HEK293 (cell line): ENCODE data around the gene ITSN1.

Source experiments
- EGR2 ChIP-seq: fragments of 450-650 bp; formaldehyde crosslinking; IDR thresholded peaks from 2 replicates; pipeline ENCODE4 v1.5.1; 2016; ENCODE audit warnings: low read depth, missing biosample characterization, missing genetic modification characterization
- GLI4 ChIP-seq: fragments of 450-650 bp; formaldehyde crosslinking; IDR thresholded peaks from 2 replicates; pipeline ENCODE4 v1.5.1; 2016; ENCODE audit warnings: missing biosample characterization, missing genetic modification characterization
- HOXD13 ChIP-seq: sonication (generic); formaldehyde crosslinking; IDR thresholded peaks from 2 replicates; pipeline ENCODE4 v1.8.0; 2022; ENCODE audit warnings: missing genetic modification reagents, borderline replicate concordance
- KLF10 ChIP-seq: fragments of 450-650 bp; IDR thresholded peaks from 2 replicates; pipeline ENCODE4 v1.5.1; 2018; ENCODE audit warnings: missing biosample characterization, mild to moderate bottlenecking, missing genetic modification characterization
- KLF7 ChIP-seq: fragments of 450-650 bp; formaldehyde crosslinking; IDR thresholded peaks from 2 replicates; pipeline ENCODE4 v1.5.1; 2016; ENCODE audit warnings: missing biosample characterization, missing genetic modification characterization, borderline replicate concordance
- SCRT2 ChIP-seq: fragments of 450-650 bp; formaldehyde crosslinking; IDR thresholded peaks from 2 replicates; pipeline ENCODE4 v1.5.1; 2016; ENCODE audit warnings: missing biosample characterization, missing genetic modification characterization
- ZBTB10 ChIP-seq: fragments of 450-650 bp; formaldehyde crosslinking; IDR thresholded peaks from 2 replicates; pipeline ENCODE4 v1.5.1; 2016; ENCODE audit warnings: missing biosample characterization, missing genetic modification characterization
- ZFP37 ChIP-seq: fragments of 450-650 bp; formaldehyde crosslinking; IDR thresholded peaks from 2 replicates; pipeline ENCODE4 v1.5.1; 2016; ENCODE audit warnings: missing biosample characterization, missing genetic modification characterization
- ZNF114 ChIP-seq: fragments of 450-650 bp; formaldehyde crosslinking; IDR thresholded peaks from 2 replicates; pipeline ENCODE4 v1.5.0; 2017; ENCODE audit warnings: missing biosample characterization, missing genetic modification characterization
- ZNF169 ChIP-seq: fragments of 450-650 bp; formaldehyde crosslinking; IDR thresholded peaks from 2 replicates; pipeline ENCODE4 v1.5.1; 2016; ENCODE audit warnings: missing biosample characterization, missing genetic modification characterization
- ZNF221 ChIP-seq: fragments of 450-650 bp; formaldehyde crosslinking; IDR thresholded peaks from 2 replicates; pipeline ENCODE4 v1.5.1; 2017; ENCODE audit warnings: missing biosample characterization, missing genetic modification characterization, borderline replicate concordance
- ZNF24 ChIP-seq: fragments of 450-650 bp; formaldehyde crosslinking; IDR thresholded peaks from 2 replicates; pipeline ENCODE4 v1.5.1; 2016; ENCODE audit warnings: missing biosample characterization, missing genetic modification characterization
- ZNF26 ChIP-seq: fragments of 450-650 bp; formaldehyde crosslinking; IDR thresholded peaks from 2 replicates; pipeline ENCODE4 v1.5.1; 2016; ENCODE audit warnings: missing biosample characterization, missing genetic modification characterization
- ZNF274 ChIP-seq, 2 experiments: fragments of 200-500 bp in 1 of 2; fragments of 450-650 bp in 1 of 2; sonication (Bioruptor generic) in 1 of 2; formaldehyde crosslinking in 1 of 2; IDR thresholded peaks; 2 replicates each; pipeline versions ENCODE4 v1.5.1 to v1.6.1; 2014 to 2016; ENCODE audit warnings: borderline replicate concordance in 1 of 2, inconsistent platforms in 1 of 2, low read length in 1 of 2, missing biosample characterization in 1 of 2, missing genetic modification characterization in 1 of 2
- ZNF302 ChIP-seq: fragments of 450-650 bp; formaldehyde crosslinking; IDR thresholded peaks from 2 replicates; pipeline ENCODE4 v1.5.1; 2016; ENCODE audit warnings: missing biosample characterization, missing genetic modification characterization, low read depth
- ZNF37A ChIP-seq: fragments of 450-650 bp; IDR thresholded peaks from 2 replicates; pipeline ENCODE4 v1.5.1; 2018; ENCODE audit warnings: missing biosample characterization, missing genetic modification characterization
- ZNF394 ChIP-seq: fragments of 450-650 bp; formaldehyde crosslinking; IDR thresholded peaks from 2 replicates; pipeline ENCODE4 v1.5.1; 2016; ENCODE audit warnings: missing biosample characterization, missing genetic modification characterization, mild to moderate bottlenecking, moderate library complexity, borderline replicate concordance
- ZNF416 ChIP-seq: fragments of 450-650 bp; formaldehyde crosslinking; IDR thresholded peaks from 2 replicates; pipeline ENCODE4 v1.5.1; 2016; ENCODE audit warnings: missing biosample characterization, missing genetic modification characterization
- ZNF518A ChIP-seq: fragments of 450-650 bp; formaldehyde crosslinking; conservative IDR thresholded peaks from 2 replicates; pipeline ENCODE4 v1.5.1; 2016; ENCODE audit warnings: low read depth, missing biosample characterization, missing genetic modification characterization
- ZNF529 ChIP-seq: fragments of 450-650 bp; formaldehyde crosslinking; IDR thresholded peaks from 2 replicates; pipeline ENCODE4 v1.5.1; 2017; ENCODE audit warnings: missing genetic modification characterization, missing biosample characterization; ENCODE audit not compliant: insufficient replicate concordance
- ZNF600 ChIP-seq: fragments of 450-650 bp; formaldehyde crosslinking; IDR thresholded peaks from 2 replicates; pipeline ENCODE4 v1.5.1; 2016; ENCODE audit warnings: missing biosample characterization, missing genetic modification characterization
- ZNF626 ChIP-seq: fragments of 450-650 bp; sonication (Bioruptor Pico); formaldehyde crosslinking; IDR thresholded peaks from 2 replicates; pipeline ENCODE4 v1.5.1; 2018; ENCODE audit warnings: missing biosample characterization, missing genetic modification characterization, inconsistent platforms
- ZNF677 ChIP-seq: fragments of 450-650 bp; IDR thresholded peaks from 2 replicates; pipeline ENCODE4 v1.5.0; 2018; ENCODE audit warnings: missing biosample characterization, mild to moderate bottlenecking, missing genetic modification characterization, moderate library complexity
- ZNF791 ChIP-seq: fragments of 450-650 bp; formaldehyde crosslinking; IDR thresholded peaks from 2 replicates; pipeline ENCODE4 v1.5.1; 2016; ENCODE audit warnings: missing biosample characterization, missing genetic modification characterization
- ZNF792 ChIP-seq: fragments of 450-650 bp; formaldehyde crosslinking; IDR thresholded peaks from 2 replicates; pipeline ENCODE4 v1.5.1; 2016; ENCODE audit warnings: missing biosample characterization, missing genetic modification characterization
- ZNF830 ChIP-seq: fragments of 450-650 bp; IDR thresholded peaks from 2 replicates; pipeline ENCODE4 v1.5.0; 2018; ENCODE audit warnings: missing biosample characterization, missing genetic modification characterization, low read depth, mild to moderate bottlenecking, moderate library complexity
- ZNF837 ChIP-seq: fragments of 450-650 bp; formaldehyde crosslinking; IDR thresholded peaks from 2 replicates; pipeline ENCODE4 v1.5.1; 2016; ENCODE audit warnings: missing biosample characterization, missing genetic modification characterization
- ZSCAN23 ChIP-seq: fragments of 450-650 bp; formaldehyde crosslinking; IDR thresholded peaks from 2 replicates; pipeline ENCODE4 v1.5.1; 2016; ENCODE audit warnings: missing biosample characterization, missing genetic modification characterization

ITSN1 gene

GRCh38 chr21:33641352-33642026 lies 812 bp upstream of the ITSN1 start, which contains the start of gene CRYZL1 (continued):
- TF ChIP-seq HOXD13 (CRISPR knock-in tag) (no peak), ZNF26 (tag by site-specific recombination) (no peak), KLF10 (no peak), ZNF677 (tag by site-specific recombination) (no peak), ZBTB10 (tag by site-specific recombination) (peak; percentile 61; the same call in 1 of the 2 replicates), ZNF24 (tag by site-specific recombination) (no peak), ZNF529 (tag by site-specific recombination) (no peak), EGR2 (tag by site-specific recombination) (no peak), ZNF837 (tag by site-specific recombination) (no peak), ZNF114 (tag by site-specific recombination) (no peak), ZNF830 (no peak), ZFP37 (tag by site-specific recombination) (peak; percentile 79; the same call in 1 of the 2 replicates), ZNF792 (tag by site-specific recombination) (no peak), ZNF302 (tag by site-specific recombination) (no peak), ZNF169 (no peak), ZNF416 (tag by site-specific recombination) (no peak), ZNF37A (tag by site-specific recombination) (no peak; the same call in 1 of the 2 replicates), ZNF626 (tag by site-specific recombination) (no peak), GLI4 (no peak), ZNF791 (tag by site-specific recombination) (no peak), ZSCAN23 (tag by site-specific recombination) (0 out of 2 replicates have a peak, but pooled peaks have one; percentile 93), ZNF221 (tag by site-specific recombination) (0 out of 2 replicates have a peak, but pooled peaks have one; percentile 55), ZNF600 (tag by site-specific recombination) (peak; percentile 85), SCRT2 (tag by site-specific recombination) (no peak), ZNF394 (peak; percentile 56; the same call in 1 of the 2 replicates), ZNF518A (peak; percentile 30), ZNF274 (IDR thresholded peaks at IDR 0.05; ENCODE audit: low read length) (no peak), ZNF274 (tag by site-specific recombination; IDR thresholded peaks at IDR 0.05; ENCODE audit: borderline replicate concordance) (no peak), KLF7 (peak; percentile 59)
